Measurements from ENCODE around the gene GRB2. TPM values are rescaled to one million over a fixed set of nuclear protein-coding genes. Genes with fewer than 3 reads are reported as not detected.
A peak's percentile ranks its signal among the peaks of the same experiment; 100 is the strongest.
"Not testable (repeated sequence)": the region's sequence is repeated elsewhere in the genome, so short reads cannot be mapped to it uniquely, and the experiment has no call there.

GRB2 gene
- total RNA-seq, 1 experiment from 2014 or later, result 95.7 TPM

DNA sequence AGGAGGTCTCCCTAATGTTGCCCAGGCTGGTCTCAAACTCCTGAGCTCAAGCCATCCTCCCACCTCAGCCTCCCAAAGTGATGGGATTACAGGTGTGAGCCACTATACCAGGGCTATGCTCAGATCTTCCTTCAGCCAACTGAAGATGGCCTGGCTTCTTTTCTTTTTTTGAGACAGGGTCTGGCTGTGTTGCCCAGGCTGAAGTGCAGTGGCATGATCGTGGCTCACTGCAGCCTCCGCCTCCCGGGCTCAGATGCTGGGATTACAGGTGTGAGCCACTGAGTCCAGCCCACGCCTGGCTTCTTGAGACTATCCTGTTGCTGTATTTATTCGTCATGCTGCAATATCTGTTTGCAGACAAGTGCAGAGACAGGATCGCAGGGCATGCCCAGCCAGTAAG is 120.4 kb downstream of the GRB2 start:
- no peak for DNase-seq (ENCODE audit: low read depth)

DNA sequence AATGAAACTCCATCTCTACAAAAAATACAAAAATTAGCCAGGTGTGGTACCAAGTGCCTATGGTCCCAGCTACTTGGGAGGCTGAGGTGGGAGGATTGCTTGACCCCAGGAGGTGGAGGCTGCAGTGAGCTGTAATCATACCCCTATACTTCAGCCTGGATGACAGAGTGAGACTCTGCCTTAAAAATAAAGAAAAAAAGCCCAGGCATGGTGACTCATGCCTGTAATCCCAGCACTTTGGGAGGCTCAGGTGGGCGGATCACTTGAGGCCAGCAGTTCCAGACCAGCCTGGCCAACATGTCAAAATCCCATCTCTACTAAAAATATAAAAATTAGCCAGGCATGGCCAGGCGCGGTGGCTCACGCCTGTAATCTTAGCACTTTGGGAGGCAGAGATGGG is 125.3 kb downstream of the GRB2 start:
- not testable (repeated sequence) for DNase-seq (ENCODE audit: low read depth)

DNA sequence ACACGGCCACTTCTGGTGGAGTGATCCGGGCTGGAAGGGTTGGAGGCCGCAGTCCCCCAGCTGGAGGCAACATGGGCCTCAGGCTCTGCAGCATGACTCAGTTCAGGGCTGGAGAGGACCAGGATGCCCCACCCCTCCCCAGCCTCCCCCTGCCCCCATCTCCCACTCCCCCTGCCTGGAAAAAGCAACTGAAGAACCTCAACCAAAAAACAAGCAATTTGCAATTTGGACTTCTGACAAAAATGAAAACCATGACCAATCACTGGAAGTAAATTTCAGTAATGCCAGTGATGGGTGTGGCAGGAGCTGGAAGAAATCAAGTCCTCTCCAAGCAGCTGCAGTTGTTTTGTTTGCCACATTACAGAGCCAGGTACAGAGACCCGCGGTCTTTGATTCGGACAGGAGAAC is 127.8 kb downstream of the GRB2 start:
- DNase-seq (ENCODE audit: low read depth), result peak; percentile 38

DNA sequence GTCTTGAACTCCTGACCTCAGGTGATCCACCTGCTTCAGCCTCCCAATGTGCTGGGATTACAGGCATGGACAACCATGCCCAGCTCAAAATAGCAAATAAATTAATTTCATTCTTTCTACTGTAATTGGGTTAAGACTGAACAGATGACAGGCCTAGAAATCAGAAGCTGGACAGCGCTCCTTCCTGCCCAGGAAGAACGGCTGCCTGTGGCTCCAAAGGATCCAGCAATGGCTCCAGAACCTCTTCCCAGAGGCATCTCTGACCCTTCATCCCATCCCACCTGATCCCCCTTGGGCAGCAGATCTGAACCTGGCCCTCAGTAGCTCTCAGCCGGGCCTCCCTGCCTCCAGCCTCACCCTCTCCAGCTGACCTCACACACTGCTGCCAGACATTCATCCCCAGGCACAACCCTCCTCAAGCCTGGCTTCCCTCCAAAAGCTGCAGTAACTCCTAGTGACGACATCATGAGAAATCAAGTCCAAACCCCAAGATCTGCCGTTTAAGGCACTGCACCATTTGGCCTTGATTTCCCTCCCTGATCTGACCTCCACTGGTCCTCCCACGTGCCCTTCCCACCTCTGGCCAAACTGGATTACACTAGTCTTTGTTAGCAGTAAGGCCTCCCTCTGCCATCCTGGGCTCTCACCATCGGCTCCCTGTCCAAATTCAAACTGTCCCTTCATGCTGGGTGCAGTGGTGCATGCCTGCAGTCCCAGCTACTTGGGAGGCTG is 131.3 kb downstream of the GRB2 start:
- DNase-seq (ENCODE audit: low read depth), result peak; percentile 50

DNA sequence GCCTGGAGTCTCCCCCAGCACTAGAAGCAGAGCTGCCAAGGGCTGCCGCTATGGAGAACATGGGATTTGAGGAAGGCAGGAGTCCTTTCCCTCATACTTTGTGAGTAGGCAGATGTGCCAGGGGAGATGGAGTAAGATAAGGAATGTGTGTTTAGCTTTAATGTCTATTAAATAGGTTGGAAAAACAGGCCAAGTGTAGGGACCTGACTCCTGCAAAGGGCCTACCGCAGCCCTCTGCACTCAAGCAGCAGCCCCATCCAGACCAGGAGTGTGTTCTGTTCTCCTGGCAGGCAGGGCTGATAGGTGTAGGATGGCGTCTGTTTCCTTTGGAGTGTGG is 132.7 kb downstream of the GRB2 start:
- DNase-seq (ENCODE audit: low read depth), result no peak

DNA sequence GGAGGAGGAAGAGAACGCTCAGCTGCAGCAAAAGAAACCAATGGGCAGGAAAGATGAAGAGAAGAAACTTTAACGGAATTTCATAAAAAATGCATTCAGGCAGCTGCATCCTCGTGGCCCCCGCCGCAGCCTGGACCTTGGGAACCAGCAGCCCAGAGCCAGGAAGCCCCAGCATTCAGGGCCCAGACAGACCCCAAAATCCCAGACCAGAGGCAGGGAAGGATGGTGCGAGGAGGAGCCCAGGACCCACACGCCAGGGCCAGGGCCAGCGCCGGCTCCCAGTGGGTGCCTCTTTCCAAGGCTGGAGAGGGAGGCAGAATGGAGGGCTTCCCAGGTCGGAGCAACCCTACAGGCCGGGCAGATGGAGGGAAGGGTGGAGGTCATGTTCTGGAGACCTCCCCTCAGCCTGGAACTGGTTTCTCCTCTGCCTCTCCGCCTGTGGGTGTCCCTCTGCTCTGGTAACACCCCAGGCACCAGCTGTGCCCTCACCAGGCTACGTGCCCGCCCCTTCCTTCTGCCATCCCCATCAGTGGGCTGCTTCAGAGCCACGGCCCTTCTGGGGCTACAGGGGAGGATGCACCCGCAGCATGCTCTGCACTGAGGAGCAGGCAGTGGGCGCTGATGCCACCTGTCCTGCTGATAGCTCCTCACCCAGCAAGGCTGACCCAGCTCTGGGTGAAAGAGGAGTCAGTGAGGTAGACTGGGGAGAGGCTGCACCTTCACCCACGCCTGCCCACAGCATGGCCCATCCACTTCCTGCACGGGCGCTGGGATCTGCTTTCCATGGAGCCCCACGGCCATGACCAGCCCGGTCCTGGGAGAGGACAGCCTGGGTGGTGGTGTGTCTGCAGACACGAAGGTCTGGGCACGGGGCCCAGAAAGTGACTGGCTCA is 133.3 kb downstream of the GRB2 start:
- DNase-seq (ENCODE audit: low read depth), result no peak

DNA sequence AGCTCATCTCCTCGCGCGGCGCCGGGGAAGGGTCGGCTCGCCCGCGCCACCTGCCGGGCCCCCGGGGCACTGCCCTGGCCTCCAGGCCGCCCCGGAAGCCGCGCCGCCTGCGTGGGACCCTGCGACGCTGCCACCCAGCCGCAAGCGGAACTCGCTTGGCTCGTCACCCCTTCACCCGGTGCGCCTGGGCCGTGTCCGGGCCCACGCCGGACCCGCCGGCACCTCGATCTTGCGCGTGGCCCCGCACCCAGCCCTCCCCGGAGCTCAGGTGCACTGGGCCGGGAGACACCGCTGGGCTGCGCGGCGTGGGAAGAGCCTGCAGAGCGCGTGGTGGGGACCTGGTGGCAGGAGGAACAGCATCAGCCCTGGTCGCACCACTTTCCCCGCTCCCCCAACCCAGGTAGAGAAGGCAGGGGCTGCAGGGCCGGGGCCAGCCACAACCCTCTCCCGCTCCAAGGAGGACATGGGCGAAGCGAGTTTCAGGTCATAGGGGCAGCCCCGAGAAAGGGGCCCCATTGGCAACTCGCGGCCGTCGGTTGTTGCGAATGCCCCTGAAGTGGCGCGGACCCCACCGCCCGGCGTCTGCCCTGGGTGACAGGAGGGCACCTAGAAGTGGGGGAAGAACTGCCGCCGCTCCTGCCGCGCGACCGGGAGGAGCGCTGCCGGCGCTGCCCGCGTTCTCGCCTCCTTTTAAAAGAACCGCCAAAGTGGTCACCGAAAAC is 134.1 kb downstream of the GRB2 start:
- DNase-seq (ENCODE audit: low read depth), result peak; percentile 61

DNA sequence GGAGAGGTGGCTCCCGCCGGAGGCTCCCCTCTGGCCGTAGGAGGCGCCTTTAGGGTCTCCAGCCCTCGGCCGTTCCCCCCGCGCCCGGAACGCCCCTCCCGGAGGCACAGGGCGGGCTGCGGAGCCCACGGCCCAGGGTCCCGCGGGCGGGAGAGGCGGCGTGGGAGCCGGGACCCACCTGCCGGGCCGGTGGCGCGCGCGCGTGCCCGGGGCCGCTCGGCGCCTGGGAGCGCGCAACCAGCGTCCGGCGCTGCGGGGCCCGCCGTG is 134.6 kb downstream of the GRB2 start, which contains the start of gene MIF4GD:
Gene MIF4GD (minus strand): TSS at position 266 of the 267 bp plus-strand sequence. CDS start 1,036 bp downstream, outside the sequence.
- no peak for DNase-seq (ENCODE audit: low read depth)

DNA sequence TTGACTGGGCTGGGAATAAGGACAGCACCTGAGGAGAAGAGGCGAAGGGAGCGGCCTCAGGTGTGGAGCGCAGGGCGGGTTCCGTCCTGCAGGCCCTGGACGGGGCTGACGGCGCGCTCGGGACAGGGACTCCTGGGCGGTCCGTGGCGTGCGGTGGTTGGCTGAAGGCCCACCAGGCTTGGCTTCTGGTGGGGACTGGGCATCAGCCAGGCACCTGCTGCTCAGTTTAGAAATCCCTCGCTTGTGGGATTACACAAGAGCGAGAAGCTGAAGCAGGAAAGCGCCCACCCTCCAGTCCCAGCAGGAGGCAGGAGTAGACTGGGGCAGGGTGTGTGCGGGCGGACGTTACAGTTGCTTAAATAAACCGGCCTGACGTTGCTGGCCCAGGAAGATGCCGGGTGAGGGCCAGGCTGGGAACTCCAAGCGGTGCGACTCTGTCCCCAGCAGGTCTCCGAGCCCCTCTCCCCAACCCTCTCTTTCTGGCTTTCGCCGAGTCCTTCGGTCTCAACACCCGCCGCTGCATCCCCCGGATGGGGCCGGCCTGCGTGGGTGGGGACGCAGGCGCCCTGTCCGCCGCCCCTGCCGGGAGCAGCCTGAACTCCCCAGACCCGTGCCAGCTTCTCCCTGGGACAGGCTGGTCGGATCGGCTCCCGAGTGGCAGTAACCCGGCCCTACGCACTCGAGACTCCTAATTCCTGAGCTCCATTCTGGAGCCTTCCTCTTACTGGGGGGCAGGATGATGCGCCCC is 135.1 kb downstream of the GRB2 start:
- DNase-seq (ENCODE audit: low read depth), result peak; percentile 64

DNA sequence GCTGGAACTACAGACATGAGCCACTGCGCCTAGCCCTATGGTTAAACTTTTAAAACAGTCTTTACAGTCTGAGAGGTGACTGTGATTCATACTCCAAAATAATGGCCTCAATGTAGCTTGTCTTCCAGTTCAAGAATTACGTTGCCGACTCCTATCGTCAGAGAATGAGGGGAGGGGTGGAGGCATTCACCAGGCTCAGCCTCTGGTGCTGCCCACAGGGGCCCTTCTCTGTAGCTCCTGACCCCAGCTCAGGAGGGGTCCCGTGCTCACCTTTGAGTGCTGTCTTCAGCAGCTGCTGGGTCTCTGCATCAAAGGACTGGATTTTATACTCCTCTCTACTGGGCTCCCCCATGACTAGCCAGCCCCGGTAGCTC is 135.6 kb downstream of the GRB2 start:
- DNase-seq (ENCODE audit: low read depth), result no peak

Other genes starting within 250 kb of the GRB2 start
- 104 and 109 TPM in 2 replicates for gene SUMO2, start 222.7 kb downstream of the GRB2 start, total RNA-seq (2014; rRNA removed)
- gene NUP85, start 200.0 kb downstream of the GRB2 start, total RNA-seq (2014; rRNA removed), result 41.1 and 42.1 TPM in 2 replicates
- 14.7 and 18.5 TPM in 2 replicates for gene GGA3, start 144.1 kb downstream of the GRB2 start, total RNA-seq (2014; rRNA removed)
- gene MRPS7, start 143.8 kb downstream of the GRB2 start, total RNA-seq (2014; rRNA removed), result 52.4 and 58.4 TPM in 2 replicates
- 4.2 and 8.6 TPM in 2 replicates for gene MIF4GD, start 134.4 kb downstream of the GRB2 start, total RNA-seq (2014; rRNA removed)
- 7.1 and 8.7 TPM in 2 replicates for gene SLC25A19, start 116.2 kb downstream of the GRB2 start, total RNA-seq (2014; rRNA removed)
- gene TMEM94, start 51.0 kb upstream of the GRB2 start, total RNA-seq (2014; rRNA removed), result 57.1 and 71.2 TPM in 2 replicates
- gene CASKIN2, start 109.9 kb upstream of the GRB2 start, total RNA-seq (2014; rRNA removed), result 7.7 and 9.2 TPM in 2 replicates
- 22.8 and 33.7 TPM in 2 replicates for gene TSEN54, start 110.8 kb upstream of the GRB2 start, total RNA-seq (2014; rRNA removed)
- gene LLGL2, start 120.0 kb upstream of the GRB2 start, total RNA-seq (2014; rRNA removed), result 0.06 and 1.0 TPM in 2 replicates
- under 0.01 and 0.06 TPM in 2 replicates for gene MYO15B, start 182.1 kb upstream of the GRB2 start, total RNA-seq (2014; rRNA removed)
- gene SMIM5, start 227.8 kb upstream of the GRB2 start, total RNA-seq (2014; rRNA removed), result 0.17 and 0.90 TPM in 2 replicates